ENCODE results near the gene IFT122.

The IFT122 gene

GRCh38 chr3:129562803-129563202, 122.8 kb downstream of the IFT122 start:
- Histone ChIP-seq H3K9me3 (ENCODE audit: insufficient read depth, low read depth, low read length) (no peaks in the 10 kb centered on the region), H3K79me2 (ENCODE audit: control insufficient read depth, insufficient read depth, low read length, poor library complexity) (no peaks in the 10 kb centered on the region), H3K4me3 (ENCODE audit: low read depth, low read length) (no peak overlapping the region), H3K27me3 (ENCODE audit: insufficient read depth, low read length) (no peaks in the 10 kb centered on the region), H2BK120ac (ENCODE audit: insufficient read depth, low read length, poor library complexity) (no peak overlapping the region), H3K14ac (ENCODE audit: low read length) (no peak overlapping the region), H3K27ac (ENCODE audit: low read depth, low read length) (no peak overlapping the region), H4K91ac (ENCODE audit: low read depth, low read length) (no peak overlapping the region), H2AFZ (ENCODE audit: insufficient read depth, low read length, poor library complexity) (no peak overlapping the region), H3K4ac (ENCODE audit: low read depth, low read length) (no peak overlapping the region), H3K23ac (ENCODE audit: low read length) (no peak overlapping the region), H3K9ac (ENCODE audit: low read length) (no peak overlapping the region), H3K36me3 (ENCODE audit: control insufficient read depth in 1 of 2, insufficient read depth in 2 of 2, low read length in 2 of 2) (peaks cover 91 to 92% of the 10 kb centered on the region in 2 experiments), H3K4me2 (ENCODE audit: low read length) (no peak overlapping the region), H3K79me1 (ENCODE audit: low read length) (peaks cover 14% of the 10 kb centered on the region), H2BK12ac (ENCODE audit: low read length) (no peak overlapping the region), H2BK5ac (ENCODE audit: low read depth, low read length, poor library complexity) (no peak overlapping the region), H4K12ac (ENCODE audit: low read depth, low read length) (no peak overlapping the region), H3K4me1 (ENCODE audit: control insufficient read depth in 1 of 2, insufficient read depth in 2 of 2, low read length in 2 of 2) (peaks cover 17 to 29% of the 10 kb centered on the region in 2 experiments), H3K18ac (ENCODE audit: low read length) (no peak overlapping the region), H4K8ac (ENCODE audit: low read depth, low read length) (no peak overlapping the region), H2AK5ac (ENCODE audit: low read length) (no peak overlapping the region)
- DNase-seq, result no peak
- WGBS (ENCODE audit: extremely low coverage, insufficient coverage, insufficient read length), result no CpG with 5 or more reads among the region's 19 CpGs

- Histone ChIP-seq H2AK5ac (ENCODE audit: low read length) (no peak overlapping the region), H3K9me3 (ENCODE audit: insufficient read depth, low read depth, low read length) (no peaks in the 10 kb centered on the region)
- no CpG with 5 or more reads among the region's 12 CpGs for WGBS (ENCODE audit: extremely low coverage, insufficient coverage, insufficient read length)
Measured at GRCh38 chr3:129563332-129563731, 123.3 kb downstream of the IFT122 start.

GRCh38 chr3:129563850-129564535, 124.0 kb downstream of the IFT122 start:
- no peaks in the 10 kb centered on the region for H3K27me3 ChIP-seq (ENCODE audit: insufficient read depth, low read length)
- no peak overlapping the region for H2BK12ac ChIP-seq (ENCODE audit: low read length)
- H3K36me3 ChIP-seq (ENCODE audit: control insufficient read depth in 1 of 2, insufficient read depth in 2 of 2, low read length in 2 of 2), result peaks cover 79 to 84% of the 10 kb centered on the region in 2 experiments
- peak overlapping the region; percentile 62 for H2BK5ac ChIP-seq (ENCODE audit: low read depth, low read length, poor library complexity)
- H3K9me3 ChIP-seq (ENCODE audit: insufficient read depth, low read depth, low read length), result no peaks in the 10 kb centered on the region
- no peak overlapping the region for H3K4me2 ChIP-seq (ENCODE audit: low read length)
- no peak overlapping the region for H3K9ac ChIP-seq (ENCODE audit: low read length)
- H4K91ac ChIP-seq (ENCODE audit: low read depth, low read length), result peak overlapping the region; percentile 73
- peak overlapping the region; percentile 56 for H2BK120ac ChIP-seq (ENCODE audit: insufficient read depth, low read length, poor library complexity)
- H3K18ac ChIP-seq (ENCODE audit: low read length), result no peak overlapping the region
- H2AFZ ChIP-seq (ENCODE audit: insufficient read depth, low read length, poor library complexity), result no peak overlapping the region
- no peak overlapping the region for H3K23ac ChIP-seq (ENCODE audit: low read length)
- peaks cover 14% of the 10 kb centered on the region for H3K79me1 ChIP-seq (ENCODE audit: low read length)
- no peak overlapping the region for H4K12ac ChIP-seq (ENCODE audit: low read depth, low read length)
- no peak overlapping the region for H3K4me3 ChIP-seq (ENCODE audit: low read depth, low read length)
- WGBS (ENCODE audit: extremely low coverage, insufficient coverage, insufficient read length), result no CpG with 5 or more reads among the region's 8 CpGs
- H3K4me1 ChIP-seq (ENCODE audit: control insufficient read depth in 1 of 2, insufficient read depth in 2 of 2, low read length in 2 of 2), result peaks cover 14 to 23% of the 10 kb centered on the region in 2 experiments
- H3K79me2 ChIP-seq (ENCODE audit: control insufficient read depth, insufficient read depth, low read length, poor library complexity), result no peaks in the 10 kb centered on the region
- H3K4ac ChIP-seq (ENCODE audit: low read depth, low read length), result peak overlapping the region; percentile 48
- H3K27ac ChIP-seq (ENCODE audit: low read depth, low read length), result no peak overlapping the region
- peak overlapping the region; percentile 22 for H3K14ac ChIP-seq (ENCODE audit: low read length)
- H2AK5ac ChIP-seq (ENCODE audit: low read length), result peak overlapping the region; percentile 31
- peak overlapping the region; percentile 51 for H4K8ac ChIP-seq (ENCODE audit: low read depth, low read length)
- no peak for DNase-seq

More at GRCh38 chr3:129563332-129563731, 123.3 kb downstream of the IFT122 start:
- Histone ChIP-seq H3K9ac (ENCODE audit: low read length) (no peak overlapping the region), H3K27me3 (ENCODE audit: insufficient read depth, low read length) (no peaks in the 10 kb centered on the region), H3K4ac (ENCODE audit: low read depth, low read length) (no peak overlapping the region), H2BK5ac (ENCODE audit: low read depth, low read length, poor library complexity) (no peak overlapping the region), H3K4me2 (ENCODE audit: low read length) (no peak overlapping the region), H2BK12ac (ENCODE audit: low read length) (no peak overlapping the region), H4K12ac (ENCODE audit: low read depth, low read length) (no peak overlapping the region), H3K18ac (ENCODE audit: low read length) (no peak overlapping the region), H3K27ac (ENCODE audit: low read depth, low read length) (no peak overlapping the region), H3K4me1 (ENCODE audit: control insufficient read depth in 1 of 2, insufficient read depth in 2 of 2, low read length in 2 of 2) (peaks cover 17 to 29% of the 10 kb centered on the region in 2 experiments), H2AFZ (ENCODE audit: insufficient read depth, low read length, poor library complexity) (no peak overlapping the region), H4K8ac (ENCODE audit: low read depth, low read length) (no peak overlapping the region), H3K4me3 (ENCODE audit: low read depth, low read length) (no peak overlapping the region), H2BK120ac (ENCODE audit: insufficient read depth, low read length, poor library complexity) (no peak overlapping the region), H3K36me3 (ENCODE audit: control insufficient read depth in 1 of 2, insufficient read depth in 2 of 2, low read length in 2 of 2) (peaks cover 85 to 87% of the 10 kb centered on the region in 2 experiments), H3K79me1 (ENCODE audit: low read length) (peaks cover 14% of the 10 kb centered on the region), H3K23ac (ENCODE audit: low read length) (no peak overlapping the region), H3K79me2 (ENCODE audit: control insufficient read depth, insufficient read depth, low read length, poor library complexity) (no peaks in the 10 kb centered on the region), H3K14ac (ENCODE audit: low read length) (no peak overlapping the region), H4K91ac (ENCODE audit: low read depth, low read length) (peak overlapping the region; percentile 17)
- no peak for DNase-seq

GRCh38 chr3:129564981-129565644, 125.1 kb downstream of the IFT122 start:
- Histone ChIP-seq H3K18ac (ENCODE audit: low read length) (peak overlapping the region; percentile 0), H2BK5ac (ENCODE audit: low read depth, low read length, poor library complexity) (peak overlapping the region; percentile 62), H2BK120ac (ENCODE audit: insufficient read depth, low read length, poor library complexity) (peak overlapping the region; percentile 24), H2AK5ac (ENCODE audit: low read length) (no peak overlapping the region), H3K14ac (ENCODE audit: low read length) (peak overlapping the region; percentile 4), H3K4ac (ENCODE audit: low read depth, low read length) (no peak overlapping the region), H3K9me3 (ENCODE audit: insufficient read depth, low read depth, low read length) (no peaks in the 10 kb centered on the region), H4K12ac (ENCODE audit: low read depth, low read length) (no peak overlapping the region), H3K27ac (ENCODE audit: low read depth, low read length) (peak overlapping the region; percentile 40), H3K36me3 (ENCODE audit: control insufficient read depth in 1 of 2, insufficient read depth in 2 of 2, low read length in 2 of 2) (peaks cover 75 to 80% of the 10 kb centered on the region in 2 experiments), H3K79me2 (ENCODE audit: control insufficient read depth, insufficient read depth, low read length, poor library complexity) (no peaks in the 10 kb centered on the region), H3K4me2 (ENCODE audit: low read length) (no peak overlapping the region), H2BK12ac (ENCODE audit: low read length) (no peak overlapping the region), H3K4me3 (ENCODE audit: low read depth, low read length) (no peak overlapping the region), H3K9ac (ENCODE audit: low read length) (no peak overlapping the region), H3K79me1 (ENCODE audit: low read length) (peaks cover 14% of the 10 kb centered on the region), H3K4me1 (ENCODE audit: control insufficient read depth in 1 of 2, insufficient read depth in 2 of 2, low read length in 2 of 2) (peaks cover 14 to 20% of the 10 kb centered on the region in 2 experiments), H3K23ac (ENCODE audit: low read length) (no peak overlapping the region), H4K8ac (ENCODE audit: low read depth, low read length) (no peak overlapping the region), H2AFZ (ENCODE audit: insufficient read depth, low read length, poor library complexity) (no peak overlapping the region), H3K27me3 (ENCODE audit: insufficient read depth, low read length) (no peaks in the 10 kb centered on the region), H4K91ac (ENCODE audit: low read depth, low read length) (peak overlapping the region; percentile 26)
- WGBS (ENCODE audit: extremely low coverage, insufficient coverage, insufficient read length), result no CpG with 5 or more reads among the region's 21 CpGs
- peak in 1 of 2 donors; percentile 45 for DNase-seq

Measured in trophoblast cell (in vitro differentiated cells and primary cell).